GM21447 (cell line): Measurements from ENCODE around the gene BIRC5.
"Not testable (repeated sequence)": the region's sequence is repeated elsewhere in the genome, so short reads cannot be mapped to it uniquely, and the experiment has no call there.

Experiments used
- ATAC-seq: cut with Tn5 transposase; IDR thresholded peaks from one replicate; pipeline ENCODE4 v1.9.1; 2021; ENCODE audit not compliant: unreplicated experiment

BIRC5 gene

GRCh38 chr17:78214016-78214705, at the start of gene BIRC5:
Gene BIRC5, plus strand, starts transcription at chr17:78214253. Its CDS starts 64 bp downstream, at chr17:78214317.
- peak; percentile 76 for ATAC-seq

- no peak for ATAC-seq
These were observed 49.1 kb upstream of the BIRC5 start for GRCh38 chr17:78164748-78165607.

- ATAC-seq, result no peak
These were observed 47.6 kb upstream of the BIRC5 start for GRCh38 chr17:78166416-78166815.

GRCh38 chr17:78168242-78168902, 45.7 kb upstream of the BIRC5 start, which contains the start of gene SYNGR2:
Gene SYNGR2, plus strand, starts transcription at chr17:78168581. Its CDS starts 36 bp downstream, at chr17:78168617.
- ATAC-seq, result peak; percentile 42

GRCh38 chr17:78168903-78169793, 44.9 kb upstream of the BIRC5 start:
- ATAC-seq, result no peak

- no peak for ATAC-seq
These were observed 43.1 kb upstream of the BIRC5 start for GRCh38 chr17:78170692-78171590.

- not testable (repeated sequence) for ATAC-seq
These were observed 42.3 kb upstream of the BIRC5 start for GRCh38 chr17:78171591-78172248.

- no peak for ATAC-seq
These were observed 41.6 kb upstream of the BIRC5 start for GRCh38 chr17:78172249-78173051.

- ATAC-seq, result peak; percentile 39
These were observed 40.8 kb upstream of the BIRC5 start for GRCh38 chr17:78173097-78173715.

- no peak for ATAC-seq
These were observed 39.6 kb upstream of the BIRC5 start for GRCh38 chr17:78174346-78174869.

GRCh38 chr17:78174870-78175642, 39.0 kb upstream of the BIRC5 start:
- ATAC-seq, result no peak

GRCh38 chr17:78175643-78175981, 38.4 kb upstream of the BIRC5 start:
- no peak for ATAC-seq

- no peak for ATAC-seq
These were observed 37.5 kb upstream of the BIRC5 start for GRCh38 chr17:78176548-78177025.

- ATAC-seq, result no peak
These were observed 34.7 kb upstream of the BIRC5 start for GRCh38 chr17:78179372-78179771.

- ATAC-seq, result no peak
These were observed 34.0 kb upstream of the BIRC5 start for GRCh38 chr17:78180083-78180482.

- no peak for ATAC-seq
These were observed 33.5 kb upstream of the BIRC5 start for GRCh38 chr17:78180508-78180907.

- no peak for ATAC-seq
These were observed 31.5 kb upstream of the BIRC5 start for GRCh38 chr17:78182504-78182903.
